ENCODE measurements around the gene ZNF335. TPM values are rescaled to one million over a fixed set of nuclear protein-coding genes. Genes with fewer than 3 reads are reported as not detected.

ZNF335 gene, protein sequence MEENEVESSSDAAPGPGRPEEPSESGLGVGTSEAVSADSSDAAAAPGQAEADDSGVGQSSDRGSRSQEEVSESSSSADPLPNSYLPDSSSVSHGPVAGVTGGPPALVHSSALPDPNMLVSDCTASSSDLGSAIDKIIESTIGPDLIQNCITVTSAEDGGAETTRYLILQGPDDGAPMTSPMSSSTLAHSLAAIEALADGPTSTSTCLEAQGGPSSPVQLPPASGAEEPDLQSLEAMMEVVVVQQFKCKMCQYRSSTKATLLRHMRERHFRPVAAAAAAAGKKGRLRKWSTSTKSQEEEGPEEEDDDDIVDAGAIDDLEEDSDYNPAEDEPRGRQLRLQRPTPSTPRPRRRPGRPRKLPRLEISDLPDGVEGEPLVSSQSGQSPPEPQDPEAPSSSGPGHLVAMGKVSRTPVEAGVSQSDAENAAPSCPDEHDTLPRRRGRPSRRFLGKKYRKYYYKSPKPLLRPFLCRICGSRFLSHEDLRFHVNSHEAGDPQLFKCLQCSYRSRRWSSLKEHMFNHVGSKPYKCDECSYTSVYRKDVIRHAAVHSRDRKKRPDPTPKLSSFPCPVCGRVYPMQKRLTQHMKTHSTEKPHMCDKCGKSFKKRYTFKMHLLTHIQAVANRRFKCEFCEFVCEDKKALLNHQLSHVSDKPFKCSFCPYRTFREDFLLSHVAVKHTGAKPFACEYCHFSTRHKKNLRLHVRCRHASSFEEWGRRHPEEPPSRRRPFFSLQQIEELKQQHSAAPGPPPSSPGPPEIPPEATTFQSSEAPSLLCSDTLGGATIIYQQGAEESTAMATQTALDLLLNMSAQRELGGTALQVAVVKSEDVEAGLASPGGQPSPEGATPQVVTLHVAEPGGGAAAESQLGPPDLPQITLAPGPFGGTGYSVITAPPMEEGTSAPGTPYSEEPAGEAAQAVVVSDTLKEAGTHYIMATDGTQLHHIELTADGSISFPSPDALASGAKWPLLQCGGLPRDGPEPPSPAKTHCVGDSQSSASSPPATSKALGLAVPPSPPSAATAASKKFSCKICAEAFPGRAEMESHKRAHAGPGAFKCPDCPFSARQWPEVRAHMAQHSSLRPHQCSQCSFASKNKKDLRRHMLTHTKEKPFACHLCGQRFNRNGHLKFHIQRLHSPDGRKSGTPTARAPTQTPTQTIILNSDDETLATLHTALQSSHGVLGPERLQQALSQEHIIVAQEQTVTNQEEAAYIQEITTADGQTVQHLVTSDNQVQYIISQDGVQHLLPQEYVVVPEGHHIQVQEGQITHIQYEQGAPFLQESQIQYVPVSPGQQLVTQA (N-terminal part only)
- 10 to 100 TPM; 14.2 to 25.7 (median 20.0) TPM for total RNA-seq
- polyA plus RNA-seq, result 10 to 100 TPM in 1 of 2 donors, 1 to 10 TPM in 1; 3.5 to 15.7 TPM
- long read RNA-seq, donor 1, partial matches to known transcripts, result 19 of 35 reads
- long read RNA-seq, donor 1, other reads (novel, unspliced or antisense), result 16 of 35 reads
- long read RNA-seq, donor 2, full-length matches to known transcripts, result 1 of 1 reads
- long read RNA-seq, donor 2, partial matches to known transcripts, result 0 of 1 reads
- long read RNA-seq, donor 2, other reads (novel, unspliced or antisense), result 0 of 1 reads
- long read RNA-seq, donor 3, full-length matches to known transcripts, result 4 of 25 reads
- long read RNA-seq, donor 3, partial matches to known transcripts, result 12 of 25 reads
- long read RNA-seq, donor 3, other reads (novel, unspliced or antisense), result 9 of 25 reads

DNA sequence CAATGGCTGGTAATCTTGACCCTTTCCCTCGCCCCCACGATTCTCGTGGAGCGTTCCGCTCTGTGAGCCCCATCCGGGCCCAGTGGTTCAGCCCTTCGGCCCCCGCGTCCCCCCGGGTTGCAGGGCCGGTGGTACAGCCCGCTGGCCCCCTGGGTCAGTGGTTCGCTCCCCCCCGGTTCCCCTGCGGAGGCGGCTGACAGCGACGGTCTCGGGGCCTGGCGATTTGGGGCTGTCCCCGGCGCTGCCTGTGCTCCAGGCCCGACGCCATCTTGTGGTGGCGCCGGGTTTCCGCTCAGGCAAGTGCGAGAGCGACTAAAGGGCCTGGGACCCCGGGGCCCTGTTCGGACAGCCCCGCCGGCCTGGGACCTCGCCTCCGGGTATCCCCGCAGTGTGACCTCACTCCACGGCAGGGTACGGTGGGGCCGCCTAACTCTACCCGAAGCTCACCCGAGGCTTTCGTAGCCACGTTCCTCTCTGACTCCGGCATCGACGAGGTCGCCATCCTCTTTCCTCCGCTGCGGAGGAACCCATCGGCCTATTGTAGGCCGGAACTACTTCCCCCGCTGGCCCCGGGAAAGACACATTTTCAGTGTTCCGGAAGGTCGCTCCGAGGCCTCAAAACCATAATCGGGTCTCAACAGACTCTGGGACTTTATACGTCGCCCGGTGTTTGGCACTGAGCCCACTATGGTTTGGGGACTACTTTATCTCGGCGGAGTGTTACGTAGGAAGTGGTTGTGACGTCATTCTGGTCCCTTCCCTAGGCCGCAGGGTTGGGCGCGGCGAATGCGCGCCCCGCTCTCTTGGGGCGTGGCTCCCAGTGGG, at the start of gene ZNF335:
ZNF335 (minus strand) TSS at position 529 of the 825 bp plus-strand sequence. CDS start 793 bp downstream, outside the sequence.
- Histone ChIP-seq H3K27ac (peak within 1 kb of the TSS; percentile 98 to 100), H3K4me1 (ENCODE audit: insufficient read depth) (peaks cover 4% of the 10 kb centered on the region), H3K9me3 (no peaks in the 10 kb centered on the region), H3K4me3 (peak within 1 kb of the TSS; percentile 70), H3K27me3 (no peaks in the 10 kb centered on the region), H3K36me3 (no peaks in the 10 kb centered on the region)
- DNase-seq, result peak; percentile 95 to 98 (median 96)
- TF ChIP-seq, protein P1, sequence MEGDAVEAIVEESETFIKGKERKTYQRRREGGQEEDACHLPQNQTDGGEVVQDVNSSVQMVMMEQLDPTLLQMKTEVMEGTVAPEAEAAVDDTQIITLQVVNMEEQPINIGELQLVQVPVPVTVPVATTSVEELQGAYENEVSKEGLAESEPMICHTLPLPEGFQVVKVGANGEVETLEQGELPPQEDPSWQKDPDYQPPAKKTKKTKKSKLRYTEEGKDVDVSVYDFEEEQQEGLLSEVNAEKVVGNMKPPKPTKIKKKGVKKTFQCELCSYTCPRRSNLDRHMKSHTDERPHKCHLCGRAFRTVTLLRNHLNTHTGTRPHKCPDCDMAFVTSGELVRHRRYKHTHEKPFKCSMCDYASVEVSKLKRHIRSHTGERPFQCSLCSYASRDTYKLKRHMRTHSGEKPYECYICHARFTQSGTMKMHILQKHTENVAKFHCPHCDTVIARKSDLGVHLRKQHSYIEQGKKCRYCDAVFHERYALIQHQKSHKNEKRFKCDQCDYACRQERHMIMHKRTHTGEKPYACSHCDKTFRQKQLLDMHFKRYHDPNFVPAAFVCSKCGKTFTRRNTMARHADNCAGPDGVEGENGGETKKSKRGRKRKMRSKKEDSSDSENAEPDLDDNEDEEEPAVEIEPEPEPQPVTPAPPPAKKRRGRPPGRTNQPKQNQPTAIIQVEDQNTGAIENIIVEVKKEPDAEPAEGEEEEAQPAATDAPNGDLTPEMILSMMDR (IDR thresholded peaks at IDR 0.05), result peak; percentile 31 to 86 (median 82)
- peak; percentile 69 for TF ChIP-seq EP300 (IDR thresholded peaks at IDR 0.05)
- peak; percentile 64 for TF ChIP-seq POLR2A (IDR thresholded peaks at IDR 0.05)
- intact Hi-C loops (cut with DNase I), result loop anchor here in 1 of 4 donors (2.0 to 10.0 kb wide), 3 partner anchors 37 to 113 kb away; partner anchors contain the start of genes CTSA, NCOA5, NEURL2 and PCIF1
- 0 to 1% (median 0%) methylated on average over 59 to 72 of the region's 72 CpGs for WGBS, 3 donors

DNA sequence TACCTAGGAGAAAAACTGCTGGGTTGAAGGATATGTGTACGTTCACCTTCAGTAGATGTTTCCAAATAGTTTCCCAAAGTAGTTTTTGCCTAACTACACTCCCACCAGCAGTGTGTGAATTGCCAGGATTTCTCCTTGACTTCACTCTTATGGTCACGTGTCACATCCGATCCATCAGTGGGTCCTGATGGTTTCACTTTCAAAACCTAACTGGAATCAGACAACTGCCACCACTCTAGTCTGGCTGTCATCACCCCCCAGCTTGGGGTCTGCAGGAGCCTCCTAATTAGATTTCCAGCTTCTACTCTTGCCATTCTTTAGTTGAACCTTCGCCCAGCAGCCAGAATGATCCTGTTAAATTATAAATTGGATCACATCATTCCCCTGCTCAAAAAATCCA, 48.6 kb upstream of the ZNF335 start:
- Histone ChIP-seq H3K4me1 (ENCODE audit: insufficient read depth) (peaks cover 2% of the 10 kb centered on the region), H3K9me3 (no peaks in the 10 kb centered on the region), H3K4me3 (no peak overlapping the region), H3K36me3 (no peaks in the 10 kb centered on the region), H3K27me3 (peaks cover 7% of the 10 kb centered on the region), H3K27ac (no peak overlapping the region)
- 78 to 85% (median 80%) methylated on average over 4 of the region's 4 CpGs for WGBS, 3 donors
- DNase-seq, result no peak
- no peak for TF ChIP-seq POLR2A (IDR thresholded peaks at IDR 0.05)
- TF ChIP-seq EP300 (IDR thresholded peaks at IDR 0.05), result no peak
- TF ChIP-seq, protein P1 (IDR thresholded peaks at IDR 0.05), result no peak
- intact Hi-C loops (cut with DNase I), result loop anchor here in 1 of 4 donors (10.0 kb wide), 1 partner anchor 154 kb away; no protein-coding TSS in a partner anchor

DNA sequence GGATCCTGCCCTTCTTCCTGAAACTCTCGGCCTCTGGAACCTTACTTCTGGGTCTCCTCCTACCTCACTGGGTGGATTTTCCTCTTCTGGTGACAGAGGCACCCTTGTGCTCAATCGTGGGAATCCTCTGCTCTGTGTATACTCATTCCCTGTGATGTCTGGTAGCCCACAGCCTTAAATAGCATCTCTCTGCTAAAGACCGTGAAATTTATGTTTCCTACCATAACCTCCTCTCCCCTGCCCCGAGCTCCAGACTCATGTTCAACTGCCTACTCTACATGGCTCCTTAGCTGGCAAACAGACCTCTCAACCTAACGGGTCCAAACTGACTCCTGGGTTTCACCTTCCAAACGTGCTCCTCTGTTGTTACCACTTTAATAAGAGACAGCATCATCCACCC, 46.6 kb upstream of the ZNF335 start:
- no peaks in the 10 kb centered on the region for H3K9me3 ChIP-seq
- no peak overlapping the region for H3K4me3 ChIP-seq
- peaks cover 2% of the 10 kb centered on the region for H3K4me1 ChIP-seq (ENCODE audit: insufficient read depth)
- TF ChIP-seq POLR2A (IDR thresholded peaks at IDR 0.05), result no peak
- peaks cover 7% of the 10 kb centered on the region for H3K27me3 ChIP-seq
- H3K36me3 ChIP-seq, result no peaks in the 10 kb centered on the region
- DNase-seq, result no peak
- intact Hi-C loops (cut with DNase I), result no loop called here
- no peak overlapping the region for H3K27ac ChIP-seq
- WGBS, 3 donors, result 43 to 56% (median 46%) methylated on average over 6 of the region's 6 CpGs

Measured in ovary (tissue), 10 donors.